Erythroblast (primary cell): Measurements from ENCODE around the gene RNPEPL1.
"Not testable (repeated sequence)": the region's sequence is repeated elsewhere in the genome, so short reads cannot be mapped to it uniquely, and the experiment has no call there.

Source experiments
- GATA1 ChIP-seq: IDR thresholded peaks from 2 replicates; pipeline ENCODE4 v1.6.1; 2011; ENCODE audit warnings: low read depth, mild to moderate bottlenecking, control low read depth, low read length, moderate library complexity
- POLR2A ChIP-seq: IDR thresholded peaks from 2 replicates; pipeline ENCODE4 v1.6.1; 2011; ENCODE audit warnings: mild to moderate bottlenecking, low read length

GRCh38 chr2:240563231-240563630, 5.1 kb upstream of the RNPEPL1 start:
- TF ChIP-seq POLR2A, GATA1: not testable (repeated sequence)
